Epithelial cell of prostate (primary cell): ENCODE results near the gene ZNRF1.
"Not testable (repeated sequence)": the region's sequence is repeated elsewhere in the genome, so short reads cannot be mapped to it uniquely, and the experiment has no call there.

ENCODE experiments used
- DNase-seq: peaks from one replicate; pipeline ENCODE4 v3.0.0-alpha.2; 2011; ENCODE audit warnings: low read depth, low spot score
- H3K27ac ChIP-seq: fragments of 450-650 bp; 2 replicates; pipeline ENCODE4 v1.5.1; 2017; ENCODE audit warnings: mild to moderate bottlenecking

The ZNRF1 gene

DNA sequence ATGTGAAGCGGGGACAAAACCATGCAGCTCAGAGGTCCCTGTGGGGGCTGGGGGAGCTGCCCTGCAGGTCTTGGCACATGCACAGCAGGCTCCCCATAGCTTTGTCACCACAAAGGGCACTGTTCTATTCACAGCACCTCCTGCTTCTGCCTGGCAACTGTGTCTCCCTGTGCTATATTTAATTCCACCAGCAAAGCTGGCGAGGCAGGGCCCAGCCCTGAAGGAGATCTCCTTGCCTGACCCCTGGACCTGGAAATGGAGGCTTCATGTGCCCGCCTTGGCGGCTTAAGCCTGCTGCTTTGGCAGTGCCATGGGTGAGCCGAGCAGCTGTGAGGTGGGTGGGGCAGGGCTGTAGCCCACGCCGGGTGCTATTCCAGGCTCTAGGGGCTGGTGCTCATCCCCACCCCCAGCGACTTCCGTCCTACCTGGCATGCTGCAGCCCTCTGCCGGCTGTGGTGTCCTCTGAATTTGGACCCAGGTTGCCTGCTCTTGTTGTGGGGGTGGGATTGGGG, 111.0 kb downstream of the ZNRF1 start:
- no peak for DNase-seq
- H3K27ac ChIP-seq, result peak overlapping the region; percentile 80

DNA sequence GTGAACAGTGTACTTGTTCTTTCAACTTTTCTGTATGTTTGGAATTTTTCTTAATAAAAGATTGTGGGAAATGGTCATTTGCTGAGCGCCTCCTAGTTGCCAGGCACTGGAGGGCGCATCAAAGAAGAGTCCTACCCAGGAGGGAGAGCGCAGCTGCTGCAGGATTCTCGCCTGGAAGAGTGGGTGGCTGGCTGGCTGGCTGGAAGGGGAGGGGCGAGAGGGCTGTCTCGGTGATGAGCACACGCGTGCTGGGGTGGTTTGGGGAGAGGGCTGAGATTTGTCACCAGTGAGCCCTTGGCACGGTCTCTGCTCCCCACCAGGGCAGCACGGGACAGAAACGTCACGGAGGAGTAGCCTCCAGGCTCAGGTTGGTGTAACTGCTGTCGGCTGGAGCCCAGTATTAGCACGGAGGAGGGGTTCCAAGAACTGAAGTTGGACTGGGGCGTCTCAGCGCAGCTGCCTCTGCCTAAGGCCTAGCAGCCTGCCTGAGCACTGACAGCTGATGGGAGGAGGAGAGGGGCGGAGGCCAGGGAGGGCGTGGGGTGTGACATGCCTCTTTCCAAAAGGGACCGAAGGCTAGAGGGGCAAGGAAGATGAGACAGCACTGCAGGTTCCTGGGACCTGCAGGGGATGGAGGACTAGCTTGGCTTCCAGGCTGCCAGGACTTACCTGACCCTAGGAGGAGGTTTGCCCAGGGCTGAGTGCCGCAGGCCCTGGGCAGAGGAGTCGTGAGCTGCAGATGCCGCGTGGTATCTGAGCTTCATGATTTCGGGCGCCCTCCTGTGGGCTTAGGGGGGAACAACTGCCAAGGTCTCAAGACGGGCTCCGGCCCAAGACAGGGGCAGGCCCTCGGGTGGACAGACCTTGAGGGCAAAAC, 112.1 kb downstream of the ZNRF1 start:
- peak overlapping the region; percentile 80 for H3K27ac ChIP-seq
- no peak for DNase-seq

DNA sequence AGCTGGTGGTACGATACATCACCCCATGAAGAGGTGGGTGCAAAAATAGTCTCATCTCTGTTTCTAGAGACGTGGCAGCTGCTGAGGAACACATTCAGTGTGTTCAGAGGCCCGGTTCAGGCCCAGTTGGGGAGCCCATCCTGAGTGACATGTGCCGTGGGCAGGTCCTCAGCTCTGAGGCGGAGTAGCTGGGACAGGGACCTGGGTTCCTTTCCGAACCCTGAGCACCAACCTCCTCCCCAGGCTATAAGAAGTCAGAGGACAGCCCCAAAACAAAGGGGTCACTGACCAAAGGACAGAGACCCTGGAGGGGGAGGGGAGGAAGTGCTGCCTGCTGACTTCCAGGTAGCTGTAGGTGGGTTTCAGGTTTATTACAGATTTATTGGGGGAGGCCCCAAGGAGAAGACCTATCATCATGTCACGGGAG, 112.7 kb downstream of the ZNRF1 start:
- DNase-seq, result no peak
- no peak overlapping the region for H3K27ac ChIP-seq

DNA sequence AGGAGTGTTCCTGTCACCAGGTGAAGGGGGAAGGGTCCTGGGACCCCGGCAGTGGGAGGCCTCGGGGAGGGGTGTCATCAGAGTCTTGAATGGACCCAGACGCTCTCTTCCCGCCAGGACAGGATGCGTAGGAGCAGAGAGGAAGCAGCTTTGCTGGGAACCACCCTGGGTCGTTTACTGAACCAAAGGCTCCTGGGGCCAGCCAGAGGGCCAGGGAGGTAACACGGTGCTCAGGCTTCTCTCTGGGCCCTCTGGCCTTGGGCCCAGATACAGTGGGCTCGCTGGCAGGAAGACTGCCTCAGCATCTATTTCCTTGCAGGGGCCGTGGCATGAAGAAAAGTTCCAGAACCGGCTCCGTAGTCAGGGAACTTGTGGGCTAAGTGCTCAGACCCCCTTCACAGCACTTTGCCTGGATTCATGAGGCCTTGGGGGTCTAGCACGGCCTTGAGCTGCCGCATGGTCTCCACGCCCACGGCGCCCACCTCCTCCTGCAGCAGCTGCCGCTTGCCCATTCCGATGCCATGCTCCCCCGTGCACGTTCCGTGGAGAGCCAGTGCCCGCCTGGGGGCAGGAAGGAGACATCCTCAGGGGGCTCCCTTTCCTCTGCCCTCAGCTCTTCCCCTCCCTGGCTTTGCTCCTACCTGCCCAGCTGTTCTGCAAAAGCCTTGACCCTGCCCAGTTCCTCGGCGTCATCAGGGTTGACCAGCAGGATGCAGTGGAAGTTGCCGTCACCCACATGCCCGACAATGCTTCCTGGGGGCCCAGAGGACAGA, 113.3 kb downstream of the ZNRF1 start:
- H3K27ac ChIP-seq, result no peak overlapping the region
- no peak for DNase-seq

DNA sequence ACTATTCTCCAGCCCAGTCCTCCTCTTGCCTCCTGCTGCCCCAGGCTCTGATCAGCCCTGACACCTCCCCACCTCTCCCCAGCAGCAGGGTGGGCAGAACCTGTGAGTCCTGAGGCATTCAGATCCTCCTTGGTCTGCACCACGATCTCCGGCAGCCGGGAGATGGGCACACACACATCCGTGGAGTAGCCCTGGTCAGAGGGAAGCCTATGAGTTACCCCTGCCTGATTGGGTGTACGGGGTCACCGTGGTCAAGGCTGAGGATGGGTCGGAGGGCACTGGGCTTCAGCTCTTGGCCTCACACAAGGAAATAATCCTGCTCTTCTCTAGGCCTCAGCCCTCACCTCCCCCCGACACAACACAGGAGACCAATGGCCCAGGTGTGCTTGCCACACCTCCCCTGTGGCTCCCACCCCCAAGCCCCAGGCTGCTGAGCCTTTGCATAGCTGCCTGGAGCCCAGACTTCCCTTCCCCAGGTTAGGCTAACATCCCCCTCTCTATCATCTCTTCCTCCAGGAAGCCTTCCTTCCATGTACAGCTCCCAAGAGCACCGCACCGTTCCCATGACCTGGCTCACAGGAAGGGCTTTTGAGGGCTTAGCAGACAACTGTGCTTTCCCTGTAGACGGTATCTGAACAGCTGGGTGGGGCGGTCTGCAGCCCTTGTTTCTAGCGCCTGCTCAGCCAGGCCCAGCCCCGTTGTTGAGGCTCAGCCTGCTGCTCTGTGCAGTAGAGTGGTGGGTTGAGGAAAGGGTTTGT, 114.1 kb downstream of the ZNRF1 start:
- no peak for DNase-seq
- H3K27ac ChIP-seq, result no peak overlapping the region

DNA sequence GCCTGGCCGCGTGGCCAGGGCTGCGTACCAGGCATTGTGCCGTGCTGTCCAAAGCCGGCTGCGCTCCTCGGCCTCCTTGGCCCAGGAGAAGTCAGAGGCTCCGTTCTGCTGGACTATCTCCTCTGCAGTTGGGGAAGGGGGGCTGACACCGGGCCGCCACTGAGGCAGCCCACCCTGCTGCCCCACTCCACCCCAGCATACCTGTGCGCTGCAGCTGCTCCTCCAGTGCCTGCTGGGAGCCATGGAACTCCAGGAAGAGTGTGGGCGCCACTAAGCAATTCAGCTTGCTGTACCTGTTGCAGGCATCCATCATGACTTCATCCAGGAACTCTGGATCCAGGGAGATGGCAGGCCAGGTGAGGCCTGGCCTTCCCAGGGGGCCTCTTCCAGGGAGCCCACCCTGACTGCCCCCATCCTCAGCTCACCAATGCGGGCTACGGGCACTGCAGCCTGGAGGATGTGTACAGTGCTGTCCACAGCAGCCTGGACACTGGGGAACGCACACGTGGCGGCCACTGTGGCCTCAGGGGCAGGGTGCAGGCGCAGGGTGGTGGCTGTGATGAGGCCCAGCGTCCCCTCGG, 114.8 kb downstream of the ZNRF1 start:
- H3K27ac ChIP-seq, result no peak overlapping the region
- DNase-seq, result no peak

DNA sequence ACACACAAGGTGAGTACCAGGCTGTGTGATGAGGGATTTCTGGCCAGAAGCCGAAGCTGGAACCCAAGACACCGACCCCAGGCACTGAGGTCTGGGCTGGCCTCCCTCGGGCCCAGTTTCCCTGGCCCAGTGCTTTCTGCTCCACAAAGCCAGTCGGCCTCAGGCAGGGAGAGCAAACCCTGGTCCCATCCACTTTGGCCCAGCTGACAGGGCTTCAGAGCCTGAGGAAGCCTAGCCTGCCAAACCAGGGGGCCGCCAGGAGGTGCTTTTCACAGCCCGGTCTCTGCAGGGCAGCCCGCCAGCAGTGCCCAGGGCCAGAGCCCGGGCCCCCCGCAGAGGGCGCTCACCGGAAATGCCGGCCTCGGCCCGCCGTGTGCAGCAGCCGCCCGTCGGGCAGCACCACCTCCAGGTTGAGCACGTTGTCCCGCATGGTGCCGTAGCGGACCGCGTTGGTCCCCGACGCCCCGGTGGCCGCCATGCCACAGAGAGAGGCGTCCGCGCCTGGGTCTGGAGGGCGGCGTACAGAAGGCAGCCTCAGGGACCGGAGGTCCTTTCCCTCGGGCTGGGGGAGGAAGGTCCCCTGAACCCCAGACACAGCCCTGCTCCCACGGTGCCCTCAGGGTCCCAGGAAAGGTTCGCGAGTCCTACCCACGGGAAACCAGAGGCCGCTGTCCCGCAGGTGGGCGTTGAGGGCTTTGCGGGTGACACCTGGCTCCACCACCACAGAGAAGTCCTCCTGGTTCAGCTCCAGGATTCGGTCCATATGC, 115.5 kb downstream of the ZNRF1 start:
- H3K27ac ChIP-seq, result no peak overlapping the region
- DNase-seq, result no peak

DNA sequence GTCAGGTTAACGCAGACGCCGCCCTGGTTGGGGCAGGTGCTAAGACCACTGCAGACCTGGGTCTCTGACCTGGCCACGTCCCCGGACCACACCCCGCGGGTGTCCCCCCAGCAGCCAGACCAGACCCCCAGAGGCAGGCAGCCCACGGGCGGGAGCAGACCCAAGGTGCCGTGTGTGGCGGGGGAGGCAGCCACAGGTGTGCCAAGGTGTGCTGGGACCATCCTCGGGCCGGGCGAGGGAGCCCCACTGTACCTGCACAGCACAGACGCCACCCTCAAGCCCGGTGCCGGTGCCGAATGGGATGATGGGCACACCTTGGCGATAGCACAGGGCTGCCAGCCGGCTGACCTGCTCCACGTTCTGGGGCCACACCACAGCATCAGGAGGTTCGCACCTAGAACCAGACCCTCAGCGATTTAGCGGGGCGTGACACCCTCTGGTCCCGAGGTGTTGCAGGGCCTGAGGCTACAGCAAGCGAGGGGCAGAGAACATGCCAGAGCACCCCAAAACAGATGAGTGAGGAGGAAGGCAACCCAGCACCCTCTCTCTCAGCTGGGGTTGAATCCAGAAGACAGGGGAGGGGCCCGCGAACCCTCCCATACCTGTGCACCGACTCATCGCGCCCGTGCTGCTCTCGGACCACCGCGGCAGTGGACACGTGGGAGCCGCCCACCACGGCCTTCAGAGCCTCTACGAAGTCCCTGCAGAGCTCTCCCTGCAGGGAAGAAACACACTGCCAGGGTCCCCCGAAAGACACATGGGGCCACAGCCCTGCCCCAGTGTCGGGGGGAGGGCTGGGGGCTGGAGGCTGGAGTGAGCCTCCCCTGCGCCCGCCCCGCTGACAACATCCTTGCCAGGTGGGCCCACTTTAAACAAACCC, 116.4 kb downstream of the ZNRF1 start:
- no peak overlapping the region for H3K27ac ChIP-seq
- no peak for DNase-seq

DNA sequence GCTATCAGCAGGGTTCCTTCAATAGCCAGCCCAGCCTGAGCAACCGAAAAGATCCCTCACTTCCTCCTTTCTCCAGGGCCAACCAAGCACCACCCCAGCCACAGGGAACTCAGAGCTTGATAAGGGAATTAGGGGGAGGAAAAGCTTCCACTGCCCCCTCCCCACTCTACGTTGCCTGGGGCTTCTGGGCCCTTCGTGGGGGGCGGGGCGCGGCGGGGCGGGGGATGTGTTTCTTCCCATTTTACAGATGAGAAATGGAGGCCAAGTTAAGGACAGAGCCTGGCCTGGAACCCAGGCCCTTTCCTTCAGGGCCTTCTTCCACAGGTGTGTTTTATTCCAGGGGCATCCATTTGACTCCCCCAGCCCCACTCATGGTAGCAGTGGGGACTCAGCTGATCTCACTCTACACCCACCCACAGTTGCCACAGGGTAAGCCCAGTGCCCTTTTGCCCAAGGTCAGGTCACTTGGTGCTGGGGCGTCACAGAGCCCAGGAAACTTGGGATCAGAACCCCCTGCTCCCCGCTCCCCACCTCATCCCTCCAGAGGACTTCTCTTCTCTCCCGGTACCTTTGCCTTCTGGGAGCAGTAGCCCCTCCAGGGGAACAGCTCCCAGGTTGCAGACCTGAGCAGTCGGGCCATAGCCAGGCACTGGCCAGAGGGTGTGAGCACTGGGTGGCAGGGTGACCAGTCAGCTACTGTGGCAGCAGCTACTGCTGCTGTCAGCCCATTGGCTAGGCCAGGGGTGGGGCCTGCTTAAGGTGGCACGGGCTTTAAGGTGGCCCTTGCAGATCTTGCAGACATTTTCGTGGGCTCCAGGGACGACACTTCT, 117.5 kb downstream of the ZNRF1 start, which contains the start of gene LDHD:
Gene LDHD, minus strand, starts transcription at position 700 of the 830 bp plus-strand sequence. Its CDS starts 60 bp downstream, at position 640.
- no peak for DNase-seq
- H3K27ac ChIP-seq, result no peak within 1 kb of the TSS

DNA sequence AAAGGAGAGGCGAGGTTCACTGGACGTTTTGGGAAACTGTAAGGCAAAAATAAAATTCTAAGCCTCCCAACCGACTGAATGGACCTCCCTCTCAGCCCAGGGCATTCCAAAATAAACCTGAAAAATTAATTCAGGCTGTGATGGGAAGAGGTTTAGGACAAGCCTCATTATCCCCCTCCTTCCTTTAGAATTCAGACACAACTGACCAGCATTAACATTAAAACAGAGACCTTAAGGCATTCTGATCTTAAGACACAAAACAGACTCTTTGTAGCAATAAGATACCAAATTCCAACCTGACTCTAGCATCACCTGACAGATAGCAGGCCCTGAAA, 118.1 kb downstream of the ZNRF1 start:
- no peak for DNase-seq
- H3K27ac ChIP-seq, result no peak overlapping the region

DNA sequence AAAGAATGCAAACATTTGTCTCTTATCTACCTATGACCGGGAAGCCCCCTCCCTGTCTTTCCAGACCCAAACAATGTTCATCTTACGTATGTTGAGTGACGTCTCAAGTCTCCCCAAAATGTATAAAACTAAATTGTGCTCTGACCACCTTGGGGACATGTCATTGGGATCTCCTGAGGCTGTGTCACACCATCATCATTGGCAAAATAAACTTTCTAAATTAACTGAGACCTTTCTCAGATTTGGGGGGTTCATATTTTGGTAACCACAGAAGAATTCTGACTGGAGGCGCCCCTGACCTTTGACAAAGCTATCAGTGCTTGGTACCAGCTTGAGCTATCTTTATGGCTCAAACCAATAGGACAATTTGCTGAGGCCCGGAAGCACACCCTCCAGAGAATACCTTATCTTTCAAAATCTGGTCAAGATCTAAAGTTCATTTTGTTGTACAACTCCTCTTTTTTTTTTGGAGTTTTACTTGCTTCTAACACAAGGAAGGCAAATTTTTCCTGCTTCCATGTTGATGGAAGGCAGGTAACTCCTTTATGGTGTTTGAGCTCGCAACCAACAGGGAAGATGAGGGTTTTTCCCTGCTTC, 120.2 kb downstream of the ZNRF1 start:
- DNase-seq, result no peak
- H3K27ac ChIP-seq, result no peak overlapping the region

DNA sequence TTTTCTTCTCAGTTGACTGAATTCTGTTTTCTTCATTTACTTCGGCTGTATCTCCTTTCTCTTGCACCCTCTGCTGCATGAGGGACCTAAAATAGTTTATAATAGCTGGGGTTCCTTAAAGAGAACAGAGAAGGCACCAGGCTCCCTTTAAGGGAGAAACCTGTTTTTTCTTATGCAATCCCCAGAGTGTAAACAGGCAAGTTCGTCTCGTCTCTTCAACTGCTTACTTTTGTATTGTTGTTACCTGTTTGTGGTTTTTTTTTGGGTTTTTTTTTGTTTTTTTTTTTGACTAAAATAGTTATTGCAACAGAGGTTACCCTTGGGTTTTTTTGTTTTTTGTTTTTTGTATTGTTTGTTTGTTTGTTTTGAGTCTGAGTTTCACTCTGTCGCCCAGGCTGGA, 121.4 kb downstream of the ZNRF1 start:
- DNase-seq, result no peak
- no peak overlapping the region for H3K27ac ChIP-seq

DNA sequence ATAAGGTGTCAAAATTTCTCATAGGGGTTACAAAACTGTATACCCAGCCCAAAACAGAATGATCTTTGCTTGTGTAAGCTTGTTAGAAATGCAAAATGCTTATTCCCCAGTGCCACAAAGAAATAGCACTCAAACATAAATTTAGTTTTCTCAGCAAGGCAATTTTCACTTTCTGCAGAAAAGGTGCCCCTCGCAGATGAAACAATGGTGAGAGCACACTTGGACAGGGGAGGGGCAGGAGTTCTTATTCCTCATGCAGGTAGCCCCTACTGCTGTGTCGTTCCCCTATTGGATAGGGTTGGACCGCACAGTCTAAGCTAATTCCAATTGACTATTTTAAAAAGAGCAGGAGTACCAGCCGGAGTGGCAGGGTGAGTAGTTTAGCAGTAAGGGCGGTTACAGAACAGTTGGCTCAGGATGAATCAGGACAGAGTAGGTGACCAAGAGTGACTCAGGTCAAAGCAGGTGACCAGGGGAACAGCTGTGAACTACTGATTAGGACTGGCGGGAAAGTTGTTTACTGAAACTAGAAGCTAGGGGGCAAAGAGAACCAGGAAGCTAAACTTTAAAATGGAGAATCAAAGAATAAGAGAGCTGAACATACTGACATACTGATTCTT, 123.2 kb downstream of the ZNRF1 start:
- no peak overlapping the region for H3K27ac ChIP-seq
- no peak for DNase-seq

DNA sequence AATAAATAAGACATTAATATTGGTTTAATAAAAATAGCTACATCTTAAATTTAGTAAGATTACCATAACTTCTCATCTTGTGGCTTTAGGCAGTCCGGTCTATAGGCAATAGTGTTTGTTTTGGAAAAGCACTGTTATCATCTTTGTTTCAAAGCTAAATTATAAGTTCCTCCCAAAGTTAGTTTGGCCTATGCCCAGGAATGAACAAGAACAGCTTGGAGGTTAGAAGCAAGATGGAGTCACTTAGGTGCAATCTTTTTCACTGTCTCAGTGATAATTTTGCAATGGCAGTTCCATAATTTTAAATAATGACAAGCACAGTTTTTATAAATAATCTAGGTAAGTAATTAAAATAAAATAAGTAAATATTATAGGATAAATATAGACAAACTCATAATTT, 123.8 kb downstream of the ZNRF1 start:
- no peak overlapping the region for H3K27ac ChIP-seq
- DNase-seq, result no peak

DNA sequence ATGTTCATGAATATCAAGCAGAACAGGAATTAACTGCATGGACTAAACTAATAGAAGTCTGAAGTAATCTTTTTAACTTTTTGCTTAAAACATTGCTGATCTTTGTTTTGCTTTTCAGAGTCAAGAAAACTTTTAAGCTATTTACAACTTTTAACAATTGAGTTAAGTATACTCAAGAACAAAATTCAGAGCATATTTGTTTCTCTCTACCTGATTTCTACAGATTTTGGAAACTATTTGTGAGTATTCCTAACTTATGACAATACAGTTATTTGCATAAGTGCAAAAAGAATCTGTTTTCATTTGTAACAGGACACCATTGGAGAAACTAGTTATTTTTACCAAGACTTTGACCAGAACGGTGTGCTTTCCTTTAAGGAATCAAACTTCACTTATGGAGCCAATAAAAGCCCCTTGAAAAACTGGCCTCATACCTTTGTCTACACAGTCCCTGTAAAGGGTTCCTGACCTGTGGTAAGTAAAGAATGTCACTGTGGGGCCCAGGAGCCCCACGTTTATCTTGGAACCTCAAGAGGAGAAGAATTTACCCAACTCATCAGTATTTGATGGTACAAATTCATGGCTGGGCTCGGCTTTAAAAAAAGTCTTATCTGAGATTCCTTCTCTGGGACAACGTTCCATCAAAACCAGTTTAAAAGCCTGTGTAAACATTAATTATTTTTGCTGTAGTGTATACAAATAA, 129.0 kb downstream of the ZNRF1 start:
- DNase-seq, result no peak
- no peak overlapping the region for H3K27ac ChIP-seq

DNA sequence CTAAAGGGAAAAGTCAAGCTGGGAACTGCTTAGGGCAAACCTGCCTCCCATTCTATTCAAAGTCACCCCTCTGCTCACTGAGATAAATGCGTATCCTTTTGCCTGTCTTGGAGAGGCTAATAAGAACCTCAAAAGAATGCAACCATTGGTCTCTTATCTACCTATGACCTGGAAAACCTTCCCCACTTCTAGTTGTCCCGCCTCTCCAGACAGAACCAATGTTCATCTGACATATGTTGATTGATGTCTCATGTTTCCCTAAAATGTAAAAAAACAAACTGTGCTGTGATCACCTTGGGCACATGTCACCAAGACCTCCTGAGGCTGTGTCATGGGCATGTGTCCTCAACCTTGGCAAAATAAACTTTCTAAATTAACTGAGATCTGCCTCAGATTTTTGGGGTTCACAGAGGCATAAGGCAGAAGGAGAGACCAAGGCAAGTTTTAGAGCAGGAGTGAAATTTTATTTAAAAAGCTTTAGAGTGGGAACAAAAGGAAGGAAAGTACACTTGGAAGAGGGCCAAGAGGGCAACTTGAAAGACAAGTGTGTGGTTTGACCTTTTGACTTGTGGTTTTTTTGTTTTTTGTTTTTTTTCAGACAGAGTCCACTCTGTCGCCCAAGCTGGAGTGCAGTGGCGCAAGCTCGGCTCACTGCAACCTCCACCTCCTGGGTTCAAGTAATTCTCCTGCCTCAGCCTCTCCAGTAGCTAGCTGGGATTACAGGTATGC, 130.8 kb downstream of the ZNRF1 start:
- H3K27ac ChIP-seq, DNase-seq: not testable (repeated sequence)
